Hippocampal formation (tissue), 2 donors: Measurements from ENCODE around the gene SLC27A2.

Source experiments
- DNase-seq, 2 donors: peaks; one replicate each; lab custom pipeline; 2025; lab: John Stamatoyannopoulos, UW

SLC27A2 gene

DNA sequence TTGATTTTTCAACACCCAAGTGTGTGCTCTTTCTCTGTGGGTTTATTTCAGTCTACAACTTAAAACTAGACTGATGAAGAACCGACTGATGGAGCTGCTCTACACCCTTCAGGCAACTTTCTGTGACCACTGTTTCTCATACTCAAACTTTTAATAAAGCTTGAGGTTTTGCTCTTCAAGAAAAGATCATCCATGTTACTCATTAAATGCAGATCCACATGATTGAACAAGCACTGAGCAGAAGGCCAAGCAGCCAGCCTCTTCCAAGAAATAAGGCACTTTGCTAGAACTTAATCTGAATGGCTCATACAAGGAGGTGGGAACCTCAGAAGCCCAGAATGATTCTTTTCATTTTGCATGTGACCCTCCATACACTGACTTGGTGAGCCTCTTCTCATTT, 8.7 kb downstream of the SLC27A2 start:
- no peak for DNase-seq

DNA sequence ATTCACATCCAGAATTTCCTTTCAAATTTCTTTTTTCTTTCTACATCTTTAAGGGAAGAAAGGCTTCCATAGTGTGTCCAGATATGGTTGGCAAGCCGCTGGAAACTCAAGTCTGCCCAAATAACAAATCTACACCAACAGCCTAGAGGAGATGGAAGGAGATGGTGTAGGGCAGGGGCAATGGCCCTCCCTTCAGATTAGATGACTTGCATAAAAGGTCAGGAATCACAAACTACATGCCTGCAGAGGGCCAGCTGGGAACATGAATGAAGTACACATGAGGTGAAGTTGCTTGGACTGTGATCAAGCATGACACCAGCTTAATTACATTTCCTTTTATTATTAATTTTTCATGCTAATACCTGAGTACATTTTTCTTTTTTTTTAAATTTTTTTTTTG, 10.2 kb downstream of the SLC27A2 start:
- no peak for DNase-seq

DNA sequence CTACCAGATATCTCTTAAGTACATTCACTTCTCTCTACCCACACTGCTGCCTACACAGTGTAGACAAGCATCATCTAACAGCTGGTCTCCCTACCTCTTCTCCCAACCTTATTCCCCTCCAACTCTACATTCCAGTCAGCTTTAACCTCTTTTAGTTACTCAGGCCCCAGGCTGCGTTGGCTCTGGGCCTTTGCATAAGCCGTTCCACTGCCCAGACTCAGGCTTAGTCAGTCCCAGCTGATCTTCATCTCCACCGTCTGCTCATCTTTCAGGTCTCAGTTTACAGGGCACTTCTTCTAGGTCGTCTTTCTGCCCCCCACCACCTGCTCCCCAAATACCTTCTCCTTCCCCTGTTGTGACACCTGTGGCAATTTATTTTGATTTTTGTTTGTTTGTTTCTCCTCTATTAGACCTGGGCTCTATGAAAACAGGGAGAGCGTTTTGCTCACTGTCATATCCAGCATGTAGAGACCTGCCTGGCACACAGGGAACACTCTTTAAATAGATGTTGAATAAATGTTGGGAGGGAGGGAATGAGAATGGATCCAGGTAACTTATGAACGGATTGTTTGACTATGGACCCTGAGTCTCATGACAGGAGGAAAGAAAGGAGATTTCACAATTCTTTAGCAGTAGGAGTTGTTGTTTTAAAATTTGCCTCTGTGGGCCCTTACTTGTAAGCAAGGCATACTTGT, 11.1 kb downstream of the SLC27A2 start:
- no peak for DNase-seq

DNA sequence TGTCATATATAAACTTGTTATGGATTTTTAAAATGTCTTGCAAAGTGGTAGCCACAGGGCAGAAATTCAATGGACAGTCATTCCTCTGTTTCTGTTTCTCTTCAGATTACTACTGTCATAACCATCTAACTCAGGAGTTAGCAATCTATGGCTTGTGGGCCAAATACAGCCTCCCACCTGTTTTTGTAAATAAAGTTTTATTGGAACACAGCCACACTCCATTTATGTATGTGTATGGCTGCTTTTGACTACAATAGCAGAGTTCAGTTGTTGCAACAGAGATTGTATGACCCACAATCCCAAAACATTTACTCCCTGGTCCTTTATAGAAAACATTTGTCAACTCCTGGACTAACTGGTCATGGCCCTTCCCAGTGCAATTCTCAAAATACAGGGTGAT, 20.0 kb downstream of the SLC27A2 start:
- DNase-seq: no peak

DNA sequence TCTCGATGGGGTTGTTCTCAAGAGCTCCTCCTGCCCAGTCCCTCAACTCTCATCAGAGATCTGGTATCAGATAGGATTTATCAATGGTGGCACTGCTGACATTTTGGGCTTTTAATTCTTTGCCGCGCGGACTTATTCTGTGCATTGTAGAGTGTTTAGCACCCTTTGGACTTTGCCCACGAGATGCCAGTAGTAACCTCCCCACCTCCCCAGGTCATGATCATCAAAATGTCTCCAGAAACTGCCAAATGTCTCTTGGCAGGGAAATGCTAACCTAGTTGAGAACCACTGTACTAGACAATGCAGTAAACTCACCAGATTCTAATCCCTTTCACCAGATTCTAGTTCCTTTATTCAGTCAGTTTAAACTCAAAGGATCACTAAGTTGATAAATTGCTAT, 24.0 kb downstream of the SLC27A2 start:
- no peak for DNase-seq

DNA sequence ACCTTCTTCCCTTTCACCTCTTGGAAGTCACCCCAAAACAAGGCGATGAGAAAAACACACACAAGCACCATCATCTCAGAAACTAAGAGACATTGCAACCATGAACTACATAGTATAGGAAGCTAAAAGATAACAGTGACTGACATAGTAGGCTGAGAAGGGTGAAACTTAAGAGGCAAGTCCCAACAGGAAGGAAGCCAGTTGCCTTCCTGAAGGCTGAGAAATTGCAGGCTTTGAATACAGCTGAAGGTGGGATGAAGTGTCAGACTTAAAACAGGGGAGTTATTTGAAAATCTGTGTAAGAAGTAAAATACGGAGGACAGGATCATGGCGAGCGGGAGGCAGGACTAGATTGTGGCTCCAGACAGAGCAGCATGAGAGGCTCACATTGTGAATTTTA, 27.8 kb downstream of the SLC27A2 start:
- no peak for DNase-seq

DNA sequence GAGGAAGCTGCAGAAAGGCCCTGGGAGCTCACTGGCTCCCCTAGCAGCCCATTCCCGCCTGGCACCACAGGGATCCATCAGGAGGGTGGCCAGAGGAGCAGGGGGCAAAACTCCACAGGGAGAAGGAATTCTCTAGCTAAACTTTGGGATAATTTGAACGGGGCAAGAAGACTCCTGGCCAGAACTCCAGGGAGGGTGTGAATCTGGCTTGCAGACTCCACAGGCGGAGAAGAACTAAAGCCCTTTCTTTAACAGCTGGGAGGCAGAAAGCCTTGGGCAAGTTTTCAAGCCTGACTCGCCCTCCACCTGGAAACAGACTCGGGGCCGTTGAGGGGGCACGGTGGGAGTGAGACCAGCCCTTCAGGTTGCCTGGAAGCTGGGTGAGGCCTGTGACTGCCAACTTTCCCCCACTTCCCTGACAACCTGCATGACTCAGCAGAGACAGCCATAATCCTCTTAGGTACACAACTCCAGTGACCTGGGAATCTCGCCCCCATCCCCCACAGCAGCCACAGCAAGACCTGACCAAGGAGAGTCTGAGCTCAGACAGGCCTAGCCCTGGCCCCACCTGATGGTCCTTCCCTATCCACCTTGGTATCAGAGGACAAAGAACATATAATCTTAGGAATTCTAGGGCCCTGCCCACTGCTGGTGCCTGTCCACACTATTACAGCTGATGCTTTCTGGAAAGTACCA, 28.6 kb downstream of the SLC27A2 start:
- DNase-seq: no peak

DNA sequence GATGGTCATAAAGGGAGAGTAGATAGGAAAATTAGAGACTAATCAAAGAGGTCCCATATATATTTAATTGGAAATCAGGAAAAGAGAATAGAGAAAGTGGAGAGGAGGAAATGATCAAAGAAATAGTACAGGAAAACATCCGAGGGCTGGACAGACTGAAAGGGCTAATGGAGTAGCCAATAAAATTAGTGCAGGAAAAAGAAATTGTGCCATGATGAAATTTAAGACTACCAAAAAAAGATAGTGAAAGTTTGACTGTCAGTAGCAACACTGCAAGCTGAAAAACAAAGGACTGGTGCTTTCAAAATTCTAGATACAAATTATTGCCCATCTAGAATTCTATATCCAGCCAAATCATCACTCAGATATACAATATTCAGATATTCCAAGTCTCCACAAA, 36.3 kb downstream of the SLC27A2 start:
- no peak for DNase-seq

DNA sequence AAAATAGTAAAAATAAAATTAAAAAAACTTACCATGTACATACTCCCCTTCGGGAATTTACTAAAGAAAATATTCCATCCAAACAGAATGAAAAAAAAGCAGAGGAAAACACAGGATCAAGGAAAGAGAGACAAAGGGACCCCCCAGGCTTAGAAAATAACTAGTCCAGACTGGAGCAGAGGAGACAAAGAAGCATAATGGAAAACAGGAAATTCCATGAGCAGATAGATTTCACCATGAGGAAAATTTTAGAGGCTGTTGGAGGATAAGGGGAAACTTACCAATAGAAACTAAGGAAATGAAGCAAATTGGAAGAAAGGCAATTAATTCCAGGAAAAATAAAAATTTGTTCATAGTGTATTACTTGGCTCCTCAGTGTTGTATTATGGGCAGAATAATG, 36.7 kb downstream of the SLC27A2 start:
- DNase-seq: no peak

DNA sequence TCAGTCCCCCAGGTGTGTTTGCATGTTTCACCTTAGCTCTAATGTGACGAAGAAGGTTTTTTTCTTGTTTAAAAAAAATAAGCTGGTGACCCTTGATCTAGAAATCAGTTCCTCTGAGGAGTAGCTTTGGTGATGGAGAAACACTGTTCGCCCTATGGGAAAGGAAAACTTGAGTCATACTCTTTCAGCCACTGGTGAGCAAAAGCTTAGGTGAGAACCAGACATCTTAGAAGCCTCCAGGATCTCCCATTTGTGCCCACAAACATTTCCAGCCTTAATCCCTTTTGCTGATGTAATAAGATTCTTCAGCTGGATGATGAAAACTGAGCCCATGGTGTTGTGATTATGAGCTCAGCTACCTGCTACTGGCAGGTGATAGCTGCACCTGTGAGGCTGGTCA, 37.8 kb downstream of the SLC27A2 start:
- no peak for DNase-seq

DNA sequence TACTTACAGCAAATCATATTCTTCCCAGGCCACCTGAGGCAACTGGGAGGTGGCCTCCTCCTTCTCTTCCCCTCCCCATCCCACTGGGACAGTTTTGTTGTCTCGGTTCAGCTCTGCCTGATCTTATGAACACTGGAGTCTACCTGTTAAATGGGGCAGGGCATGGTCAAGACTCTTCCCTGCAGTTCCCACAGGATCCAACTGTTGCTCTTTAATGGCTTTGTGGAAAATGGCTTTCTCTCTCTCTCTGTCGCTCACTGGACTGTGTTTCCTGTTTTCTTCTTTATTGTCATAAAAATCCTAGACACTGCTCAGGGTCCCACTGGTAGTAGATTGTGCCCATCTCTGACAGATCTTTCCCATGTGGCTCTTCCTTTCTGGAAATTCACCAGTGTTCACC, 40.2 kb downstream of the SLC27A2 start:
- no peak for DNase-seq

DNA sequence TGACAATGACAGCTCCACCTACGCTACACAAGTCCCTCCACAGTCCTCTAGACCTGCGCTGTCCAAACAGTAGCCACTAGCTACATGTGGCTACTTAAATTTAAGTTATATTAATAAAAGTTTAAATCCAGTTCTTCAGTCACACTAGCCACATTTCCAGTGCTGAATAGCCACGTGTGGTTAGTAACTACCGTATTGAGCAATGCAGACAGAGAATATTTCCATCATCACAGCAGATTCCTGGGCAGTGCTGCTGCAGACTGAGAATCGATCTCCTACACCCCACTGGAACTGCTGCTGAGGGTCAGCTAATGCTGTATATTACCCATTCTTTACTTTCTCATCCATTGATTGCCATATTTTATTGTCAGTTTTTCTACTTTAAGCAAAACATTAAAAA, 42.6 kb downstream of the SLC27A2 start:
- DNase-seq: no peak

DNA sequence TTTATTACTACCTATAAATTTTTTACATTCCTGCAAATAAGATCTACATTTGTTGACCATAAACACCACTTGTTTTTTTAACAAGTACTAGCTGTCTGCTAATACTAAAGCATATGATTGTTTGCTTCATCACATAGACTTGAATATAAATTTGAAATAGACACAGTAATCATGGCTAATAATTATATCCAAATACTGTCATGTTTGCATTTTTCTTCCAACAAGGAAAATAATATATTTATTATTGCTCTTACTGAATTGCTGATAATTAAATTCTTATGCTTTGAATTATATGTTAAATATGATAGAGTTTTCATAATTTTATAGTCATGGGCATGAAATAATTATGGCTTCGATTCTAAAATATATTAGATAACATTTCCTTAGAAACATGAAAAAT, 43.1 kb downstream of the SLC27A2 start:
- no peak for DNase-seq

DNA sequence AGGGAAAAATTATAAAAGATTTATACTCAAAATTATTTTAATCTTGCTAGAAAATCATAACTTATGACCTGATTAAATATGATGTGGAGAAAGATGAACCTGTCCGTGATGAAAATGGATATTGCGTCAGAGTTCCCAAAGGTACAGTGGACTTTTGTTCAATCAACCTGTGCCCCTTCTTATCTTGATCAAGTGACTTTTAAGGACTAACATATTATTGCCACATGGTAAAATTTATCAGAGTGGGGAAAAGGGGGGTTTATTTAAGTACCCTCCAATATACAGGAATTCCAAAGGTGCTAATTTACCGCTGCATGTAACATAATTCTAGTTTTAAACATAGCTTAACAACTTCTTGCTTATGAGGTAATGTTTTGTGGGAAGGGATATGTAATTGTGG, 43.9 kb downstream of the SLC27A2 start:
- no peak for DNase-seq

DNA sequence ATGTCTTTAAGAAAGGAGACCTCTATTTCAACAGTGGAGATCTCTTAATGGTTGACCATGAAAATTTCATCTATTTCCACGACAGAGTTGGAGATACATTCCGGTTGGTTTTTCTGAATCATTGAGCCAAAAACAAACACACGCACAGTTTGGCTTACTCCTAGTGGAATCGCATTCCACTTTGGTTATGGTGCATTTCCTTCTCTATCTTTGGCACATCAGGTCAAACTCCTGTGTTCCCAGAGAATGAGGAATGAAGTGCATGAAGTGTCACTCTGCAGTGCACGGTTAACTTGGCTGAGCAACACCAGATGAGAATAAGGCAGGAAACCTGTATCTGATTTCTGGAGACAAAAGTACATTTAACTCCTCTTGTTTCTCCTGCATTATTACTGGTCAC, 45.1 kb downstream of the SLC27A2 start:
- no peak for DNase-seq

DNA sequence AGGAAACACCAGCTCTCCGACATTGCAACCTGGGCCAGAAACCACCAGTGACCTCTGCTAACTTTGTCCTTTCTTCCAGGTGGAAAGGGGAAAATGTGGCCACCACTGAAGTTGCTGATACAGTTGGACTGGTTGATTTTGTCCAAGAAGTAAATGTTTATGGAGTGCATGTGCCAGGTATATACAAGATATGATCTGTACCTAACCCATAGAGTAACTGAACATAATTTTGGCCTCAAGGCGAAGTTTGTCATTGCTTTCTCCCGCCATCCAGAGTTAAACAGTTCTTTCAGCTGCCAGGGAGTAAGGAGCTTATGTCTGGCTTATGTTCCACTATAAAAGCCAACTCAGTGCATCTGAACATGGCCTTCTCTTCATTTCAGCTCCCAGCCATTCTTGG, 46.9 kb downstream of the SLC27A2 start:
- no peak for DNase-seq

DNA sequence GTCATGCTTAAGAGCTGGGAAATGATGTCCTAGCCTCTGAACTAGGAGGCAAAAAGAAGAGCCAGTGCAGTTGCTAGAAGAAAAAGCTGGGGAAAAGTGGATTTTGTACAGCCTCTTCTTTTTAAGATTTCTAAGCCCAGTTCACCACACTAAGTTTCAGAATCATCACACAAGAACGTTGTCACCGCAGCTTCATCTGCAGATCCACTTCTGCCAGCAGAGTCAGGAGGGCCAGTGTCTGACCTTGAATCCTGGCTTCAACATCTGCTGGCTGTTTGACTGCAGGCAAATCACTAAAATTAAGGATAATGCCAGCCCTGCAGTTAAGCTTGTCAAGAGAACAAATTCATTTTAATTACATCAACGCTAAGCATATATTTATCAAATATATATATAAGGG, 47.3 kb downstream of the SLC27A2 start:
- no peak for DNase-seq

DNA sequence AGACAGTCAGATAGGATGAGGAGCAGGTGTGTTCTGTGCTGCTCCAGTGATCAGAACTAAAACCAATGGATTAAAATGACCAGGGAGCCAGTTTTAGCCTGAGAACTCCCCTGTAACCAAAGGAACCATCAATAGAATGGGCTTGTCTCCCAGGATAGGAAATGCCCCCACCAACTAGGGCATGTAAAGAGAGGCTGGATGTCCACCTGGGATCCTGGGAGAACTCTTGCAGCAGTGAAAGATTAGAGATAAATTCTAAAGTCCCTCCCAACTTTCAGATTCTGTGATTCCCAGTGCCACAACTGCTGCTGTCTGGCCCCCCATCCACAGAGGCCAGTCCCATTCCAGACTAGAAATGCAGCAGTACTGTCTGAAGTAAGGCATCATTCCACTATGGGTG, 49.8 kb downstream of the SLC27A2 start:
- no peak for DNase-seq

DNA sequence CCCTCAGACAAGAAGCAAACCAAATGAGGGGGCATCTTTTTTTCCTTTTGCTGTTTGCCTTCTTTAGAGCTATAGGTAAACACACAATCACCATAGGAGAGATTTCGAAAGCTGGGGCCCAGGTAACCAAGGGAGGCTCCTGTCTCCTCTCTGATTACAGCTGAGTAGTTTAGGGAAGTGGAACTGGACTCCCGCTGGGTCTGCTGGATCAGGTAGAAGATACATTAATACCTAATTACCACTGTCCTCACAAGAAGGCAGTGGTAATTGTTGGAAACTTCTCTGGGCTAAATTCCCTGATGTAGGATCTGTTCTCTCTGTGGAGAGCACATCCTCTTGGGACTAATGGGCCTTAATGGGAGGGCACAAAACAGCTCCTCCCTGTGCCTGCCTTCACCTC, 50.8 kb downstream of the SLC27A2 start:
- DNase-seq: no peak

DNA sequence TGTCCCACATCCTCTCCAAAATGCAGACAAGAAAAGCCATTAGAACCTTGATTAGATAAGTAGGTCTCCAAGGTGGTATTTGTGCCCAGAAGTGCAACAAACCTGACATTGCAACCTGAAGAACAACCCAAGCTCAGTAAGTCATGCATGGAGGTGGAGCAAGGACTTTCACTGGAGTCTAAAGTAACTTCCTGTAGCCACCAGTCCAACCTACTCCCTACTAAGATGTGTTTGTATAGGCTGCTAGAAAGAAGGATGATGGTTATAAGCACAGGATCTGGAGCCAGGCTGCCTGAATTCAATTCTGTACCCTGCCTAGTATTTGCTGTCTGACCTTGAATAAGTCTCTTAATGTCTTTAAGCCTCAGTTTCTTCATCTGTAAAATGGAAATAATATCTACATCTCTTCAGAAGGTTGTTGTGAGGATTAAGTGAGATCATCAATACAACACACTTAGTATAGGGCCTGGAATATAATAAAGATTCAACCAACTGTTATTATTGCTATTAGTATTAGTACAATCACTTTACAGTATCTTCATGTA, 51.3 kb downstream of the SLC27A2 start:
- DNase-seq: no peak

DNA sequence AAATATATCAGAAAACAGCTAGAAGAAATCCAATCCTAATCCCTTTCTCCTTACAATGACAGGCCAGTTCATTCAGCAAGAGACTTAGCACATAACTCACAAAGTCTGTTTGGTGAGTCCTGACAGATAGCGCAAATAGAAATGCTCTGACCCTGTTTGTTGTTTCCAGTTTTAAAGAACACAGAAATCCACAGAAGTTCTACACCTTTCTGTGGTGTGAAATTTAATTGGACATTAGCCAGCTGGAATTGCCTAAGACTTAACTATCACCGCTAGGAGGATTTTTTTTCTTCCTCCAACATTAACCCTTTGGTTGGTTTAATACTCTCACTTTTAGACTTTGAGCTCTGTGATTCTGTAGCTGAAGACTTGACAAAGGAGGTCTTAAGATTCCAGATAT, 52.8 kb downstream of the SLC27A2 start:
- no peak for DNase-seq

DNA sequence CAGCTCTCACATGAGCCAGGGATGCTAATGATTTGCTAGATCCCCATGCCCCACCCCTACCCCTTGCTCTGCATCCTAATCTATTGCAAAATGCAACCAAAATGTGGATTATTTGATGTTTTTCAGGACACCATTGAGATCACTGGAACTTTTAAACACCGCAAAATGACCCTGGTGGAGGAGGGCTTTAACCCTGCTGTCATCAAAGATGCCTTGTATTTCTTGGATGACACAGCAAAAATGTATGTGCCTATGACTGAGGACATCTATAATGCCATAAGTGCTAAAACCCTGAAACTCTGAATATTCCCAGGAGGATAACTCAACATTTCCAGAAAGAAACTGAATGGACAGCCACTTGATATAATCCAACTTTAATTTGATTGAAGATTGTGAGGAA, 53.8 kb downstream of the SLC27A2 start:
- DNase-seq: no peak

DNA sequence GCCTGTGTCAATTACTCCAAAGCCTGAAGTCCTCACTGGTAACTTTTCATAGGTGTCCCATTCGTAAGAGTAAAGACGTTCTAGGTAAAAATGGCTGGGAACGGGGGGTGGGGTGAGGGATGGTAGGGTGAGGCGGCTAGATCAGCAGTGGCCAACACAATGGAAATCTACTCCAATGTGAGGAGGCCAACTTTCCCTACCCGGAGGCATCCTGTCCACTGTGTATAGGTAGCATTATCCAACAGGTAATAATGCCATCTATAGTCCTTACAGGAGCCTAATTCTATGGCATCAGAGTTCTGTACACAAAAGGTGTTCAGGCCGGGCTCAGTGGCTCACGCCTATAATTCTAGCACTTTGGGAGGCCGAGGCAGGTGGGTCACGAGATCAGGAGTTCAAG, 54.4 kb downstream of the SLC27A2 start:
- DNase-seq: no peak

DNA sequence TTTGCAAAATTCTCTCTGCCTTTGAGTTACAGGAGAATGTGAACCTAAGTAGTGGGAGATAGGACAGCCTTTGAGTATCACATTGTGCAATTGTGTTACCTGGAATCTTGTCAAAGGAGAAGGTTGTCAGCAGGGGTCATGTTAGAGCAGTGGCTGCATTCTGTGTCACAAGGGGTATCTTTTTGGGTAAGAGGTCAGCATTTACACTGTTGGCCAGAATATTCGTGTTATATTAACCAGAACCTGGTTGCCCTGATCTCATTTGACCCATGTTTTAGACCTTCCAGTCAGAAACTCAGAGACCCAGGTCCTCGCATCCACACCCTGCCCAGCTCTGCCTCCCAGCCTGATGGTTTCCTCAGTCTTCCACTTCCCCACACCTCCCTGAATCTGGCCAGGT, 56.3 kb downstream of the SLC27A2 start:
- DNase-seq: no peak
